HG03354 (cell line): ENCODE measurements around the gene MADD.

Experiments
- ATAC-seq: cut with Tn5 transposase; IDR thresholded peaks from one replicate; pipeline ENCODE4 v1.9.1; 2021; ENCODE audit warnings: mild to moderate bottlenecking; ENCODE audit not compliant: unreplicated experiment, poor library complexity, severe bottlenecking

MADD gene

GRCh38 chr11:47269829-47270305, at the start of gene MADD:
TSS of gene MADD (plus strand) at chr11:47270133.
- peak; percentile 77 for ATAC-seq

DNA sequence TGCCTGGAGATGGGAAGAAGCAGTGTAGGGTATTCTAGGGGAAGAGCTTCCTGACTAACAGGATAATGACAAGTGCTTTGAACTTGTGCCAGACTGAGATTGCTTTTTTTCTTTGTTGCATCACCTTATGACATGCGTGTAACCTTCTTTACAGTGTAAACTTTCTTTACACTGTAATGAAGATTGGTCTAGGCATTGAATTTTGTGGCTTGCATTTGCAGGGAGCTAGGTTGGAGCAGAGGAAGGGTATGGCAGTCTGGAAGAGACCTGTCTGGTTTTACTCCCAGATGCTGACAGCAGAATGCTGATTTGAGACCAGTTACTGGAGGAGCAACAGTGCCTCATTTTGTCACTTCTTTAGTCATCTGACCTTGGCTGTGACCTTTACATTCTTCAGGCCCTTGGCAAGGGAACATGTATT, 49.5 kb upstream of the MADD start:
- no peak for ATAC-seq

DNA sequence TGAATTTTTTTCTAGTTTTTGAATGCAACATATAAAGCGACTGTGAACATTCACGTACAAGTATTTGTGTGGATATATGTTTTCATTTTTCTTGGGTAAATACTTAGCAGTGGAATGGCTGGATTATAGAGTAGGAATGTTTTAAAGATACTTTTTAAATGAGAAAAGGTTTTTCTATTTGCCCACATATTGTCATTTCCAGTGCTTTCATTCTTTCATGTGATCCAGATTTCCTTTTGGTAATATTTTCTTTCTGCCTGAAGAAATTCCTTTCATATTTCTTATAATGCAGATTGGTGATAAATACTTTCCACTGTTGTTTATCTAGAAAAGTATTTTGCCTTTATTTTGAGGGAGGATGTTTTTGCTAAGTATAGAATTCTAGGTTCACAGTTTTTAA, 47.2 kb upstream of the MADD start:
- no peak for ATAC-seq

- ATAC-seq: peak; percentile 85
Observed at GRCh38 chr11:47225552-47226400, 44.2 kb upstream of the MADD start.

DNA sequence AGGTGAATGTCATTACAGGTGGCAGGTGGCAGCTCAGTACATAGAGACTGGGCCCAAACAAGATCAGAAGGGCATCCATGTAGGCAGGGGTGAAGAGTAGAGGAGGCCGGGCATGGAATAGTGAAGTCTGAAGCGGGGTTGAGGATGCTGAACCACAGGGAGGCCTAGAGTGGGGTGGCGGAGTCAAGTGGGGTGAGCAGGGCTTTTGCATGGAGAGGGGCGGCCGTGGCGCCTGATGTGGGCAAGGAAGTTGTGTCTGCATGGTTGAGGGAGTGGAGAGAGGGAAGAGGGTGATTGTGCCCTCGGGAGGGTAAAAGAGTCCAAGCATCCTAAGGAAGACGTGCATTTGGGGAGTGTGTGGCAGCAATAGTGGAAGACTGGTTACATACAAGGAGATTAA, 40.8 kb upstream of the MADD start:
- ATAC-seq: no peak

DNA sequence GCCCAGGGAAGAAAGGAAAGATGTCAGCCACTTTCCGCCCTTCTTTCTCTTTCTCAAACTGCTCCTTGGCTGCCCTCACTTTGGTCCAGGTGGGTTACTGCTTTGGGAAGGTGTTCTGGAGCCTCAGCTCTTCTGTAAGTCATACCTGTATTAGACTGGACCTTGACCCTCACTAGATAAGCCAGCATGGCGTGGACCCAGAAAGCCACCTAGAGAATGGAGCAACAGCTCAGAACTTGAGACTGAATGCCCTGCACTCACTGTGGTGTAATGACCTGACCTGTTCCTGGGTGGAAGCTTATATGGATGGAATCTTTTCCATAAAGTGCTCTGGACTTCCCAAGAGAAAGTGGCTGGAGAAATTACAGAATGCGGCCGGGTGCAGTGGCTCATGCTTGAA, 36.9 kb upstream of the MADD start:
- no peak for ATAC-seq

DNA sequence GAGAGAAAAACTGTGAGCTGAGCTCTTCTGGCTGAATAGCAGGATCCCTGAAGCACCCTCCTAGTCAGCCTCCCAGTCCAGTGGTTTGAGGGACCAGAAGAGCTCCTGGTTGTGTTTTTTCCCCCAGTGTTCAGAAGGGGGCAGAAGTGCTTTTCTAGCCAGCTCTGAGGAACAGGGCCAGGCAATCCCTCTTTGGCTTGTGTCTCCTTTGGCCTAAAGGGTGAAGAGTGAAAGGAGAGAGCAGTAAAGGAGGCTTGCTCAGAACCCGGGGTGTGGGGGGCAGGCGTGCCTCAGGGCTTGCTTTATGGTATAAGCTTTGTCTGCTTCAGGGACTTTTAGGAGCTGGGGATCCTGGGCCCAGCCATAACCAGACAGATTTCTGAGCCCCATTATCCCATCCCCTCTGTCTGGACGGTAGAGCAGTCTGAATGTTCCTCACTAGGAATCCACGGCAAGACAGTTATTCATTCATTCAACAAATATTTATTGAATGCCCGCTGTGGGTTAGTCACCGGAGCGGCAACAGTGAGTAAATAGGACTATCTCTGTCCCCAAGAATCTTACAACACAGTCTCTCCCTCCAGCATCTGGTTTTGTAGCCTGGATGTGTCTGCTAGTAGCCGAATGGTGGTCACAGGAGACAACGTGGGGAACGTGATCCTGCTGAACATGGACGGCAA, 35.8 kb upstream of the MADD start:
- no peak for ATAC-seq

- no peak for ATAC-seq
Observed at GRCh38 chr11:47234669-47235100, 35.2 kb upstream of the MADD start.

DNA sequence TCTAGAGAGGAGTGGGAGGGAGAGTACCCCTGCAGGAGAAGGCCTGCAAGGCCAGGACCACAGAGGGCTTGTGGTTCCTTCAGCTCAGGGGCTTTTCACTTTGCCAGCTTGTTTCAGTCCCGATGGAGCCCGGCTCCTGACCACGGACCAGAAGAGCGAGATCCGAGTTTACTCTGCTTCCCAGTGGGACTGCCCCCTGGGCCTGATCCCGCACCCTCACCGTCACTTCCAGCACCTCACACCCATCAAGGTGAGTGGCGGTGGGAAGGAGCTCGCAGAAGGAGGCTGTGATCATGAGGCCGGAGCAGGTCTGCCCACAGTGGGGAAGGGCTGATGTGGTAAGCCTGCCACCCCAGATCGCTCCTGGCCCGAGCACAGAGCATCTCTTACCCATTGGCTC, 34.8 kb upstream of the MADD start:
- no peak for ATAC-seq

DNA sequence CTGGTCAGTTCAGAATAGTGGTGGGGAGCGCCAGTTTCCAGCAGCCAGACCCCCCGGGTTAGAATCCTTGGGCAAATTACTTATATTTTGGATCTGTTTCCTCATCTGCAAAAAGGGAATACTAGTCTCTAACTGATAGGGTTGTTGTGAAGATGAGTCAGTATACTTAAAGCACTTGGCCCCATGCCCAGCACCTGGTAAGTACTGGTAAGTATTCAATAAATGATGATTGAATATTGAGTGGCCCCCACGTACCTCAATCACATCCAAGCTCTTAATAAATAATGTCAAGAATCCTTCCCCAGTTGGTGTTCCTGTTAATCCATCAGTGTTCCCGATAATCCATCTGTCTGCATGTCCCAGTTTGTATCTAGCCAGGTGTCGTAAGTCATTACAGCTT, 33.5 kb upstream of the MADD start:
- ATAC-seq: no peak

DNA sequence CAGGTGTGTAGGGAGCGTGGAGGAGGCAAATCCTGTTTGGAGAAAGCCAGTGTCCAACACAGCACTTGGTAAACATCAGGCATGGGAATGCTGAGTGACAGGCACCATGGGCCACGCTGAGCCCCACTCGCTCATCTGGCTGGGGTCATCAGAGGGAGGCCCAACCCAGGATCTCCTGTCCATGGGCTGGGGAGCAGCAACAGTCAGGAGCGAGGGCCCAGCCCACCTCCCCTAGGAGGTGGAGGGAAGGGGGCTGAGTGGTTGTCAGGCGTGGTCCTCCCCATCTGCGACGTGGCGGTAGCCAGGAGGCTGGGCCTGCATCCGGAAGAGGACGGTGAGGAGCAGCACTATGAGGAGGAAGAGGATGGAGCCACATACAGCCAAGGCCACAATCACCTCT, 30.1 kb upstream of the MADD start:
- no peak for ATAC-seq

DNA sequence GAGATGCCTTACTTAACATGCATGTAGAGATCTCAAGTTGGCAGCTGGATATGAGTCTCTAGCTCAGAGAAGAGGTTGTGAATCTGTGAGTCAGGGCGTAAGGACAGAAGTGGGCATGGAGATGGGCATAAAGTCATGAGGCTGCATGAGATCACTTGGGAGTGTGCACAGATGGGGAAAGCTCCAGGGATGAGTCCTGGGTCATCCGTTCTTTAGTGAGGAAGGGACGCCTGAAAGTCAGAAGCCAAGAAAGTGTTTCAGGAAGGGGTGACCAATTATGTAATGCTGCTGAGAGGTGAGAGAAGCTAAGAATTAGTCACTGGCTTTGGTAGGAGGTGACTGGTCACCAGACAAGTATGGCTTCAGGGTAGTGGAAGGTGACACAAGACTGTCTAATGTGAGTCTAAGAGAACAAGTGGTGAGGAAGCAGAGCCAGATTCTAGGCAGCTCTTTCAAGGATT, 28.1 kb upstream of the MADD start:
- no peak for ATAC-seq

DNA sequence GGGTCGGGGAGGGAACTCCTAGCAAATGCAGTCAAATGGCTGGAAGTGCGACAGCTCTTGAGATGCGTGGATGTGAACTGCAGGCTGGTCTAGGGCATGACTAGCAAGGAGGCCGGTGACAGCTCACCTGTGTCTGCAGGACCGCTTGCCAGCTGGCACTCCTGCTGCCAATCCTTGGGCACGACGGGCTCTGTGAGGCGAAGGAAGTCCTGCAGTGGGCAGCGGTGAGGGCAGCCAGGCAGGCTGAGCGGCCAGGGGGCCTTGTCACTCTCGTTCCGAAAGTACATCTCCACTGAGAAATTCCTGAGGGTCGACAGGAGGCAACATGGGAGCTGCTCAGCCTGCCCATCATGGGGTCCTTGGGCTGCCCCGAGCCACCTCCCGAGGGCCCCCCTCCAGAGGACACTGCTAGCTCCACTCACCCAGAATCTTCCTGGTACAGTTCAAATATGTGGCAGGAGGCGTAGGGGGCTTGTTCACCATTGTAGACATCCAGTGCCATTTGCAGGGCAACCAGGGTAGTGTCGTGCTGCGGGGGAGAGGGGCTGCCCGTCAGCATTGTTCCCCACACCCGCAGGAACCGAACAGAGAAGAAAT, 27.2 kb upstream of the MADD start:
- ATAC-seq: no peak

DNA sequence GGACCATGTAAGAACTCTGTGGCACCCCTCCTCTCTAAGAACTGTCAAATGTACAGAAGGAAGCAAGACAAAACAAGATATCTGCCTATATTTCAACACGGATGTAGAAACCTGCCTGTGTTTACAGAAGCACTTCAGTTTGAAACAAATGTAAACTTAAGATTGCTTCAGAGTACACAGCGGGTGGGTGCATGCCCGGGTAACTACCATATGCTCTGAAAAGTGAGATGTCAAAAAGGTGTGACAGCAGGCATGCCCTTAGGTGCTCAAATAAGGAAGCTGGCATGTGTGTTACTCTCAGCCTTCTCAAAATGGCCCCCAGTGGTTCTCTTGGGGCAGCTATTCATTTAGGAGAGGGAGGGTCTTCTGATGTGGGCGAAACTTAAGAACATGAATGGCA, 26.5 kb upstream of the MADD start:
- ATAC-seq: no peak

DNA sequence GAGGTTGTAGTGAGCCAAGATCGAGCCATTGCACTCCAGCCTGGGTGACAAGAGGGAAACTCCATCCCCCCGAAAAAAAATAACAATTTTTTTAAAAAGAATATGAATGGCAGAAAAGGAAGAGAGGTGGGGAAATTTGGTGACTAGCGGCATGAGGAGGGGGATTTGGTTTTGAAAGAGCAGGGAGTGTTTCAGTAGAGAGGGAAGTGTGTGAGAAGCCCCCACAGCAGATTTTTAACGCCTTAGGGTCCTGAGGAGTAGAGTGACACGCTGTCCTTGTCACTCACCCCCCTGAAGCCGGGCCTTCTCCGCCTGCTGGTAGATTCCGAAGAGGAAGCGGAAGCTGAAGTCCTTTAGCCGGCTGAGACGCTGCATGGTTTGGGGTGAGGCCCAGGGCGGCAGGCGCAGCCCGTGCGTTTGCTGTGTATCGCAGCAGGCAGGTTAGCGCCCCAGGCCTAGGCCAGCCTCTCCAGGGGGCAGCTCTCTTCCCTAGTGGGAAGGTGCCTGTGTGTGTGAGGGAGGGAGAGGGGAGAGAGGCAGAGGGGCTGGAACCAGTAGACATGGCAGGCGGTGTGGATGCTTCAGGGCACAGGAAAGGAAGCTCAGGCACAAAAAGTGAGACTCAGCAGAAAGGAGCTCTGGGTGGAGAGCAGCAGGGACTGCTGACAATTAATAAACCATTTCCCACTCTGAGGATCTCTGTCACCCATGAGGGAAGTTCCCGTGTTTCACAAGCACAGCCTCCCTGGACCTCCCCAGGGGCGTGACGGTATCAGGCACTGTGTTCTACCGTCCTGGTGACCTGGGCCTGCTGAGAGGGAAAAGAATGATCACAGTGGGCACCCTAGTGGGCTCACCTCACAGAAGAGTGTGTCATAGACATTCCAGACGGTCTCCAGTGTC, 25.2 kb upstream of the MADD start:
- ATAC-seq: no peak

GRCh38 chr11:47245611-47246357, 24.1 kb upstream of the MADD start:
- ATAC-seq: no peak

DNA sequence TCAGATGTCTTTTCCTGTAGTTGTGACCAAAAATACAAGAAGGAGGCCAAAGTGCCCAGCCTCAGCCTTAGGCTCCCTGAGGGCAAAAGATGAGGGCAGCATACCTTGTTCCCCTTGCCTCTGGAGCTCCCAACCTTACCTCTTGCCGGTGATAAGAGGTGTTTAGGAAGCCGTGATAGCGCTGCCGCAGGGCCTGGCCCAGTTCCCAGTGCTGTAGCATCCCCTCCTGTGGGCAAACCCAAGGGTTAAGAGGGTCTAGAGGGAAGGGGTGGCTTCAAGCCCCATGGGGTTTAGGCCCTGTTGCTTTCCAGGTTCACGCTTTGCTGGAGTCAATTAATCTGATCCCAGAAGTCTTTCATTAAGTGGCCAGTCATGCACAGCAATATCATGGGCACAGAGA, 22.4 kb upstream of the MADD start:
- no peak for ATAC-seq

GRCh38 chr11:47248304-47248663, 21.6 kb upstream of the MADD start:
- peak; percentile 24 for ATAC-seq
